ENCODE results near the gene WDR81. TPM values are rescaled to one million over a fixed set of nuclear protein-coding genes. Genes with fewer than 3 reads are reported as not detected.

Gene WDR81
- total RNA-seq, 1 donor from 2014 or later: 16.2 TPM

DNA sequence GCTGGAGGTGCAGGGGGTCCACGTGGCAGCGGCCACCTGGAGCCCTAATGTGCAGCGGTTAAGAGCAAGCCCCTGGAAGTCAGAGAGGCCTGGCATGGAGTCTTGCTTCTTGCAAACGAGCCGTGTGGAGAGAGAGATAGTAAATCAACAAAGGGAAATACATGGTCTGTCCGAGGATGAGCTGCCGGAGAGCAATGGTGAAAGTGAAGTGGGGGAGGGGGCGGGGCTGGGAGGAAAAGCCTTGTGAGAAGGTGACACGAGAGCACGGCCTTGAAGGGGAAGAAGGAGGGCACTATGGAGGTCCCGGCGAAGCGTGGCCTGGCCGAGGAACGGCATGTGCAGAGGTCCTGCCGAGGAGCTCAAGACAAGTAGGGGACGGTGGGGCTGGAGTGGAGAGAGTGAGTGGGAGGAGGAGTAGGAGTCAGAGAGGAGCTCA, 31.3 kb downstream of the WDR81 start:
- Mint-ChIP-seq H3K4me1 (ENCODE audit: low read depth) (peaks cover 26% of the 10 kb centered on the region), H3K36me3 (ENCODE audit: low read depth) (no peaks in the 10 kb centered on the region), H3K27me3 (ENCODE audit: low read depth) (peaks cover 4% of the 10 kb centered on the region), H3K9me3 (ENCODE audit: low read depth) (no peaks in the 10 kb centered on the region), H3K27ac (ENCODE audit: unreplicated experiment) (no peak overlapping the region), H3K4me3 (ENCODE audit: unreplicated experiment) (no peak overlapping the region)
- TF ChIP-seq, protein P1, sequence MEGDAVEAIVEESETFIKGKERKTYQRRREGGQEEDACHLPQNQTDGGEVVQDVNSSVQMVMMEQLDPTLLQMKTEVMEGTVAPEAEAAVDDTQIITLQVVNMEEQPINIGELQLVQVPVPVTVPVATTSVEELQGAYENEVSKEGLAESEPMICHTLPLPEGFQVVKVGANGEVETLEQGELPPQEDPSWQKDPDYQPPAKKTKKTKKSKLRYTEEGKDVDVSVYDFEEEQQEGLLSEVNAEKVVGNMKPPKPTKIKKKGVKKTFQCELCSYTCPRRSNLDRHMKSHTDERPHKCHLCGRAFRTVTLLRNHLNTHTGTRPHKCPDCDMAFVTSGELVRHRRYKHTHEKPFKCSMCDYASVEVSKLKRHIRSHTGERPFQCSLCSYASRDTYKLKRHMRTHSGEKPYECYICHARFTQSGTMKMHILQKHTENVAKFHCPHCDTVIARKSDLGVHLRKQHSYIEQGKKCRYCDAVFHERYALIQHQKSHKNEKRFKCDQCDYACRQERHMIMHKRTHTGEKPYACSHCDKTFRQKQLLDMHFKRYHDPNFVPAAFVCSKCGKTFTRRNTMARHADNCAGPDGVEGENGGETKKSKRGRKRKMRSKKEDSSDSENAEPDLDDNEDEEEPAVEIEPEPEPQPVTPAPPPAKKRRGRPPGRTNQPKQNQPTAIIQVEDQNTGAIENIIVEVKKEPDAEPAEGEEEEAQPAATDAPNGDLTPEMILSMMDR (IDR thresholded peaks at IDR 0.05): no peak
- DNase-seq (ENCODE audit: low spot score): no peak

DNA sequence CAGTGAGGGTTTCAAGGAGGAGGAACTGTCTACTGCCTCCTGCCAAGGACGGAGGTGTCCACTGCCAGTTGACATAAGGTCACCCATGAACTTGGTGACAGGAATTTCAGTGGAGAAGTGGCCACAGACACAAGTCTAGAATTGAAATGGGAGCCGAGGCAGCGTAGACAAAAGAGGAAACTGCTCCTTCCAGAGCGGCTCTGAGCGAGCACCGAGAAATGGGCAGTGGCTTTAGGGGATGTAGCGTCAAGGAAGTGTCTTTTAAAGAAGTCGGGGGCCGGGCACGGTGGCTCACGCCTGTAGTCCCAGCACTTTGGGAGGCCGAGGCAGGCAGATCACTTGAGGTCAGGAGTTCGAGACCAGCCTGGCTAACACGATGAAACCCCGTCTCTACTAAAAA, 34.3 kb downstream of the WDR81 start:
- no peaks in the 10 kb centered on the region for H3K36me3 Mint-ChIP-seq (ENCODE audit: low read depth)
- peaks cover 4% of the 10 kb centered on the region for H3K27me3 Mint-ChIP-seq (ENCODE audit: low read depth)
- no peak for DNase-seq (ENCODE audit: low spot score)
- H3K9me3 Mint-ChIP-seq (ENCODE audit: low read depth): no peaks in the 10 kb centered on the region
- H3K27ac Mint-ChIP-seq (ENCODE audit: unreplicated experiment): no peak overlapping the region
- TF ChIP-seq, protein P1 (IDR thresholded peaks at IDR 0.05): no peak
- peaks cover 27% of the 10 kb centered on the region for H3K4me1 Mint-ChIP-seq (ENCODE audit: low read depth)
- no peak overlapping the region for H3K4me3 Mint-ChIP-seq (ENCODE audit: unreplicated experiment)

DNA sequence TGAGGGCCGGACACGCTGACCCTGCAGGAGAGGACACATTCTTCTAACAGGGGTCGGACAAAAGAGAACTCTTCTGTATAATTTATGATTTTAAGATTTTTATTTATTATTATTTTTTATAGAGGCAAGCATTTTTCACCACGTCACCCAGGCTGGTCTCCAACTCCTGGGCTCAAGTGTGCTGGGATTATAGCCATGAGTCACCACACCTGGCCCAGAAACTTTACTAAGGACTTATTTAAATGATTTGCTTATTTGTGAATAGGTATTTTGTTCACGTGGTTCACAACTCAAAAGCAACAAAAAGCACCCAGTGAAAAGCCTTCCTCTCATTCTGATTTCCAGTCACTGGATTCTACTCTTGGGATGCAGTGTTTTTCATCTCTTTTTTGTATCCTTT, 35.0 kb downstream of the WDR81 start:
- H3K4me1 Mint-ChIP-seq (ENCODE audit: low read depth): peaks cover 35% of the 10 kb centered on the region
- H3K27ac Mint-ChIP-seq (ENCODE audit: unreplicated experiment): no peak overlapping the region
- TF ChIP-seq, protein P1 (IDR thresholded peaks at IDR 0.05): no peak
- DNase-seq (ENCODE audit: low spot score): no peak
- H3K4me3 Mint-ChIP-seq (ENCODE audit: unreplicated experiment): no peak overlapping the region
- H3K9me3 Mint-ChIP-seq (ENCODE audit: low read depth): no peaks in the 10 kb centered on the region
- no peaks in the 10 kb centered on the region for H3K36me3 Mint-ChIP-seq (ENCODE audit: low read depth)
- H3K27me3 Mint-ChIP-seq (ENCODE audit: low read depth): peaks cover 4% of the 10 kb centered on the region

DNA sequence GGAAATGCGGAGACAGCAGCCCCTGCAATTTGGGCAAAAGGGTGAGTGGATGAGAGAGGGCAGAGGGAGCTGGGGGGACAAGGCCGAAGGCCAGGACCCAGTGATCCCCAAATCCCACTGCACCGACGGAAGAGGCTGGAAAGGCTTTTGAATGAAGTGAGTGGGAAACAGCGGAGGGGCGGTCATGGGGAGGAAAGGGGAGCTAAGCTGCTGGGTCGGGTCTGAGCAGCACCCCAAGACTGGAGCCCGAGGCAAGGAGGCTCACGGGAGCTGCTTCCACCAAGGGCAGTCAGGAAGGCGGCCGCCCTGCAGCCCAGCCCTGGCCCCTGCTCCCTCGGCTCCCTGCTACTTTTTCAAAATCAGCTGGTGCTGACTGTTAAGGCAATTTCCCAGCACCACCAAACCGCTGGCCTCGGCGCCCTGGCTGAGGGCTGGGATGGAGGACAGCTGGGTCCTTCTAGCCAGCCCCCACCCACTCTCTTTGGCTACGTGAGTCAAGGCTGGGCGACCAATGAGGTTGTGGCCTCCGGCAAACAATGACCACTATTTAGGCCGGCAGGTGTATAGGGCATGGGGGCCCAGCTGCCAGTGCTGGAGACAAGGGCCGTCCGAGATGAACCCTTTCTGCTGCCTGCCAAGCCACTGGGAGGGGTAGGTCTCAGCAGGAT, 37.9 kb downstream of the WDR81 start:
- Mint-ChIP-seq H3K4me1 (ENCODE audit: low read depth) (peaks cover 27% of the 10 kb centered on the region), H3K27ac (ENCODE audit: unreplicated experiment) (peak overlapping the region; percentile 5), H3K27me3 (ENCODE audit: low read depth) (no peaks in the 10 kb centered on the region), H3K4me3 (ENCODE audit: unreplicated experiment) (peak overlapping the region; percentile 58), H3K36me3 (ENCODE audit: low read depth) (no peaks in the 10 kb centered on the region), H3K9me3 (ENCODE audit: low read depth) (no peaks in the 10 kb centered on the region)
- no peak for DNase-seq (ENCODE audit: low spot score)
- TF ChIP-seq, protein P1 (IDR thresholded peaks at IDR 0.05): no peak

DNA sequence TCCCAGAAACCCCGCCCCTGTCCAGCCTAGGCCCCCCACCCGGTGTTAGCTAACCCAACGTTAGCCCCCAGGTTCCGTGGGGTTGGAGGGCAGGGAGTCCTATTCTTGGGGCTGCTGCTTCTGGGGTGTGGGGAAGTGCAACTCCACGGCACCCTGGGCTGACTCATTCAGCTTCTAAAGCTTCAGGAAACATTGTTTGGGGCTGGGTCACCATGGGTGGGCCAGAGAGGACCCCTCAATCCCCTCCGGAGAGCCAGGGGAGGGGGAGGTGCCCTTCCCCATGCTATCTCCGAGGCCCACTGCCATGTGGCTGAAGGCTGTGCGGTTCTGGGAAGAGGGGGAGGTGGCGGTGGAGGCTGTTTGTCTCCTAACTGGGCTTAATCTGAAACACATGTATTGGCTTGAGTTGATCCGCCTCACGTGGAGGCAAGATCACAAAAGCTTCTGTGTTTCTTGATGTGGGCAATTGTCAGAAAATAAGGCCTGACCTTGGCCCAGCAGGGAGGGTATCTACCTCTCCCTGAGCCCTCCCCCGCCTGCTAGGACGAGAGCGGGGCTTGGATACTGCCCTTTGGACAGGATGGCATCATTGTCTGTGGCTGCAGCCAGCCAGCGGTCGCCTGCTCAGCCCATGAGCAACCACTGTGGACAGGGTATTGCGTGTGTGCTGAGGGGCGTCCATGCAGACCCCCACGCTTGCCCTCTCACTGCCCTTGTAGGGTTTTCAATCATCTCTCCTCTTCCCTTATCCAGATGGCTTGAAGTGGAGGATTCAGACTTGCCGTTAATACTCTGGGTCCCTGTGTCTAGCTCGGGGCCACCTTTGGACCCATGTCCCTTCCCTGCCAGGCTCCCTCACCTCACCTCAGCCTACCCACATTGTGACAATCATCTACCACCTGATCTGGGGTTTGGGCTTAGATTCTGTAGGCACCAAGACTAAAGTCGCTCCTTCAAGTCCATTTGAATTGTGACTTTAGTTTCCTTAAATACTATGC, 38.7 kb downstream of the WDR81 start:
- H3K4me1 Mint-ChIP-seq (ENCODE audit: low read depth): peaks cover 27% of the 10 kb centered on the region
- H3K36me3 Mint-ChIP-seq (ENCODE audit: low read depth): no peaks in the 10 kb centered on the region
- TF ChIP-seq, protein P1 (IDR thresholded peaks at IDR 0.05): no peak
- H3K9me3 Mint-ChIP-seq (ENCODE audit: low read depth): no peaks in the 10 kb centered on the region
- peak overlapping the region; percentile 59 for H3K27ac Mint-ChIP-seq (ENCODE audit: unreplicated experiment)
- DNase-seq (ENCODE audit: low spot score): no peak
- H3K27me3 Mint-ChIP-seq (ENCODE audit: low read depth): no peaks in the 10 kb centered on the region
- no peak overlapping the region for H3K4me3 Mint-ChIP-seq (ENCODE audit: unreplicated experiment)

Measured in chondrocyte (in vitro differentiated cells).